ENCODE data around the gene CD164. TPM values are rescaled to one million over a fixed set of nuclear protein-coding genes. Genes with fewer than 3 reads are reported as not detected.

Gene CD164
- total RNA-seq, 1 experiment from 2014 or later = 95.6 TPM

DNA sequence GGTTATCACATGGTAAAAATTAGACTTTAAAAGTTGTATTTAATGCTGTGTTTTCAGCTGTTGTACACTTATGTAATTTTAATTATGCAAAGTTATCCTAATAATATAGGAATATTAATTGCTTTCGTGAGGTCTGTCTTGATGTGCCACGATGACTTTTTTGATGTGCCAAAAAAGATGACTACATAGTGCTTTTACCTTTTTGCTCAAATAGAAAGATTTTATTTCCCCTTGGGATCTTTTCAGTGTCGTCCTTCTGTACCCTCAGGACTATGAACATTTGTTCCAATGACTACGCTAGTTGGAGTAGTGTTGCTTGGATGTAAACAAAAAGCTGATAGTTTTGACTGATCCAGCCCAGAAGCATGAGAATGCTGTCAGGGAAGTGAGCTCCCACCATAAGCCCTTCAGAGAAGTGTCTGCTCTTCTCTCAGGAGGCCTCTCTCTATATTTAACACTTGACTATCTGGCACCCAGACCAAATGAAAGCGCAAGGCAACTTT lies 1.2 kb upstream of the CD164 start:
- ChIA-PET CTCF (interaction anchor here (0.9 to 1.9 kb wide), 4 partner anchors 10 to 289 kb away, joined by 3 to 8 read pairs (median 4); partner anchors contain the start of gene SESN1), POLR2A (ENCODE audit: unreplicated experiment) (interaction anchor here (0.7 to 1.3 kb wide), 3 partner anchors 20 to 196 kb away, joined by 5 to 6 read pairs (median 6); no protein-coding TSS in a partner anchor)
- ATAC-seq = no peak
- intact Hi-C loops (cut with micrococcal nuclease) = loop anchor here (1.0 to 5.0 kb wide), 5 partner anchors 47 to 289 kb away; partner anchors contain the start of genes CEP57L1 and SESN1
- BruUV-seq (replicated peaks) = no TSS peak
- H3K79me2 ChIP-seq (ENCODE audit: low read length) = peaks cover 37% of the 10 kb centered on the region
- no peak overlapping the region for H2AFZ ChIP-seq (ENCODE audit: low read length)
- H3K4me3 ChIP-seq (ENCODE audit: low read length) = peak overlapping the region; percentile 95
- H3K9me3 ChIP-seq (ENCODE audit: low read length) = no peaks in the 10 kb centered on the region
- no peak for DNase-seq
- no peaks in the 10 kb centered on the region for H3K9me2 ChIP-seq (replicated peaks; ENCODE audit: low read length)
- H3F3A ChIP-seq (ENCODE audit: low read length, unreplicated experiment) = no peaks in the 10 kb centered on the region
- peak overlapping the region; percentile 93 for H3K9ac ChIP-seq (ENCODE audit: low read length)
- no peak for TF ChIP-seq EZH2 (IDR thresholded peaks at IDR 0.05; ENCODE audit: low read length, unreplicated experiment)
- TF ChIP-seq, protein P1, sequence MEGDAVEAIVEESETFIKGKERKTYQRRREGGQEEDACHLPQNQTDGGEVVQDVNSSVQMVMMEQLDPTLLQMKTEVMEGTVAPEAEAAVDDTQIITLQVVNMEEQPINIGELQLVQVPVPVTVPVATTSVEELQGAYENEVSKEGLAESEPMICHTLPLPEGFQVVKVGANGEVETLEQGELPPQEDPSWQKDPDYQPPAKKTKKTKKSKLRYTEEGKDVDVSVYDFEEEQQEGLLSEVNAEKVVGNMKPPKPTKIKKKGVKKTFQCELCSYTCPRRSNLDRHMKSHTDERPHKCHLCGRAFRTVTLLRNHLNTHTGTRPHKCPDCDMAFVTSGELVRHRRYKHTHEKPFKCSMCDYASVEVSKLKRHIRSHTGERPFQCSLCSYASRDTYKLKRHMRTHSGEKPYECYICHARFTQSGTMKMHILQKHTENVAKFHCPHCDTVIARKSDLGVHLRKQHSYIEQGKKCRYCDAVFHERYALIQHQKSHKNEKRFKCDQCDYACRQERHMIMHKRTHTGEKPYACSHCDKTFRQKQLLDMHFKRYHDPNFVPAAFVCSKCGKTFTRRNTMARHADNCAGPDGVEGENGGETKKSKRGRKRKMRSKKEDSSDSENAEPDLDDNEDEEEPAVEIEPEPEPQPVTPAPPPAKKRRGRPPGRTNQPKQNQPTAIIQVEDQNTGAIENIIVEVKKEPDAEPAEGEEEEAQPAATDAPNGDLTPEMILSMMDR (conservative IDR thresholded peaks at IDR 0.05; ENCODE audit: low read depth, low read length) = no peak
- H3K4me2 ChIP-seq (ENCODE audit: low read length) = peak overlapping the region; percentile 87
- peaks cover 26% of the 10 kb centered on the region for H4K20me1 ChIP-seq (ENCODE audit: low read length)
- H3K27me3 ChIP-seq (ENCODE audit: low read length) = no peaks in the 10 kb centered on the region
- peaks cover 28% of the 10 kb centered on the region for H3K4me1 ChIP-seq (ENCODE audit: insufficient read depth, low read length)
- peak overlapping the region; percentile 84 for H3K27ac ChIP-seq (ENCODE audit: low read length)
- H3K36me3 ChIP-seq (ENCODE audit: low read depth, low read length) = peaks cover 8% of the 10 kb centered on the region

DNA sequence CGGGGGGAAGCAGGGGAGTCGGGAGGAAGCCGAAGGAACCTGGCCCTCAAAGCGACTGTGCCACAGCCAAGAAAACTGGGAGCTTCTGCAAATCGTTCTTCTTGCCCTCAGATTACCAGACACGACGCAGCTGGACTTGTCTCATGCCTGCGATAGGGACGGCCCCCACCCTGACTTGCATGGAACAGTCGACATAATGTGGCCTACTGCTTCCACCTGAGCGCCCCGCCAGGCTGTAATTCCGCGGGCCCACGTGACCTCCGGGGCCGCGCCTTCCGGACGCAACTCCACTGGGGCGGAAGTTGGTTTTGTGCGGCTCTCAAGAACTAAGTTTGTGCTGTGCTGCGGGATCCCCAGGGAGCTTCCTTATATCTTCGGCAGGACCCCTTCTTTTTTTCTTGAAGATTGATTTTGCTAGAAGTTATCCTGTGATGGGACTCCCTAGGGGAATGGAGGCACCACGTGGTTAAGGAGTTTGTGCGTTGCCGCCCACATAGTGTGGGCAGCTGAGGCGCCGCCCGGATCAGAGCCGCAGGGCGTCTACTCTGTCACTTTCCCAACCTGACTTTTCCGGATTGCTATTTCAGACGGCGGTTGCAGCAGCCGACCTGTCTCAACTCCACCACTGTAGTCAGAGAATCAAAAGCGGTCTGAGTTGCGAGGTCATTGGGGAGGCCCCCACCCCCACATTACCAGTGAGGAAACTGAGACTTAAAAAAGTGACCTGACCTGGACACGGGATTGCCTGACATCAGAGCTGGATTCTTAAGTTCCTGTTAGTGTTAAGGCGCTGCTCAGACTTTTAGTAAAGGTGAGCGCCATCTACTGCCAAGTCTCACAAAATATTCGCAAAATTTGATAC lies 540 bp upstream of the CD164 start:
- Histone ChIP-seq H3K9ac (ENCODE audit: low read length) (peak overlapping the region; percentile 93), H3K36me3 (ENCODE audit: low read depth, low read length) (peaks cover 8% of the 10 kb centered on the region), H3K27me3 (ENCODE audit: low read length) (no peaks in the 10 kb centered on the region), H3F3A (ENCODE audit: low read length, unreplicated experiment) (no peaks in the 10 kb centered on the region), H3K9me3 (ENCODE audit: low read length) (no peaks in the 10 kb centered on the region), H3K27ac (ENCODE audit: low read length) (peak overlapping the region; percentile 84), H3K79me2 (ENCODE audit: low read length) (peaks cover 44% of the 10 kb centered on the region), H4K20me1 (ENCODE audit: low read length) (peaks cover 33% of the 10 kb centered on the region), H2AFZ (ENCODE audit: low read length) (peak overlapping the region; percentile 73), H3K9me2 (replicated peaks; ENCODE audit: low read length) (no peaks in the 10 kb centered on the region), H3K4me3 (ENCODE audit: low read length) (peak overlapping the region; percentile 95), H3K4me1 (ENCODE audit: insufficient read depth, low read length) (peaks cover 28% of the 10 kb centered on the region), H3K4me2 (ENCODE audit: low read length) (peak overlapping the region; percentile 87)
- CTCF ChIA-PET = interaction anchor here (0.5 to 1.9 kb wide), 4 partner anchors 195 to 288 kb away, joined by 3 to 8 read pairs (median 6); partner anchors contain the start of gene SESN1
- POLR2A ChIA-PET (ENCODE audit: unreplicated experiment) = interaction anchor here (0.7 to 1.3 kb wide), 4 partner anchors 21 to 289 kb away, joined by 5 to 6 read pairs (median 6); no protein-coding TSS in a partner anchor
- TF ChIP-seq, protein P1 (conservative IDR thresholded peaks at IDR 0.05; ENCODE audit: low read depth, low read length) = peak; percentile 69
- no peak for TF ChIP-seq EZH2phosphoT487 (IDR thresholded peaks at IDR 0.05; ENCODE audit: borderline replicate concordance, low read length)
- TF ChIP-seq EZH2 (IDR thresholded peaks at IDR 0.05; ENCODE audit: low read length, unreplicated experiment) = no peak
- peak; percentile 68 for ATAC-seq
- TSS peak; percentile 71 for BruUV-seq (replicated peaks)
- DNase-seq = peak; percentile 83
- intact Hi-C loops (cut with micrococcal nuclease) = loop anchor here (1.0 to 5.0 kb wide), 5 partner anchors 46 to 288 kb away; partner anchors contain the start of genes CEP57L1 and SESN1

Measured in PC-3 (cell line).